ENCODE data around the gene LRP1B. TPM values are rescaled to one million over a fixed set of nuclear protein-coding genes. Genes with fewer than 3 reads are reported as not detected.

Gene LRP1B
- total and polyA plus RNA-seq, 2 donors (not counting 1 experiment from before 2014, with no cell fraction given): not detected

DNA sequence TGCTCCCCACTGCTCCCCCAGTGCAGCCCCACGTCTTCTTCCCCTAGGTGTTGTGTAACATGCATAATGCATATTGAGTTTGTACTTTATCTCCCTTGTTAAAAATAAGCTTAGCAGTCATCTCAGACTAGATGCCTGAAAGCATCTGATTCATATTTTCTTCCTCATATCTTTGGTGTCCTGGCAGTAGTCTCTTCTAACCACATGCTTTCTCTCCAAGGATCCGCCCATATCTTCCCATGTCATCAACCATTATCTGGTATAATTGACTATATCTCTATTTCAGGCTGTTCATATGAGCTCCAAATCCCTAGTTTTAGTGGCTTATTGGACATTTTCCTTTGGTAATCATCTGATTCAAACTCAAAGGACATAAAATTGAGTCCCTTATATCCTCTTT, 426.3 kb downstream of the LRP1B start:
- no peaks in the 10 kb centered on the region for H4K20me1 ChIP-seq (ENCODE audit: control insufficient read depth, insufficient read depth, low read length, poor library complexity, severe bottlenecking)
- H3K4me1 ChIP-seq (ENCODE audit: control insufficient read depth in 2 of 2, insufficient read depth in 2 of 2, low read length in 2 of 2): no peaks in the 10 kb centered on the region
- H3K79me2 ChIP-seq (ENCODE audit: control insufficient read depth, insufficient read depth, low read length): no peaks in the 10 kb centered on the region
- CTCF ChIA-PET: no interaction called here
- H3K9me3 ChIP-seq (ENCODE audit: control extremely low read depth in 1 of 3, control insufficient read depth in 2 of 3, insufficient read depth in 1 of 3, low read length in 2 of 3): no peaks in the 10 kb centered on the region
- no peak overlapping the region for H2AFZ ChIP-seq (ENCODE audit: insufficient read depth, low read depth, low read length, poor library complexity, severe bottlenecking)
- Mint-ChIP-seq H3K9me3 (ENCODE audit: insufficient read depth) (no peaks in the 10 kb centered on the region), H3K4me1 (no peaks in the 10 kb centered on the region), H3K27ac (no peak overlapping the region), H3K4me3 (no peak overlapping the region), H3K27me3 (no peaks in the 10 kb centered on the region)
- WGBS (ENCODE audit: insufficient coverage): no CpG with 5 or more reads among the region's 2 CpGs
- intact Hi-C loops (cut with micrococcal nuclease): no loop called here
- no peak overlapping the region for H3K9ac ChIP-seq (ENCODE audit: low read length)
- DNase-seq (no peak), ATAC-seq (ENCODE audit: low read depth) (no peak)
- POLR2A ChIA-PET: no interaction called here
- no peak for TF ChIP-seq CTCF (IDR thresholded peaks at IDR 0.05)
- TF ChIP-seq EZH2 (IDR thresholded peaks at IDR 0.05; ENCODE audit: borderline replicate concordance, insufficient read depth, low read depth, low read length, poor library complexity, severe bottlenecking): no peak
- no peak overlapping the region for H3K4me2 ChIP-seq (replicated peaks; ENCODE audit: low read depth, low read length, poor library complexity, severe bottlenecking)
- H3K27me3 ChIP-seq (replicated peaks in 1 of 4; ENCODE audit: control extremely low read depth in 1 of 4, control insufficient read depth in 3 of 4, insufficient read depth in 4 of 4, low read length in 3 of 4): no peaks in the 10 kb centered on the region
- H3K4me3 ChIP-seq (ENCODE audit: control extremely low read depth in 1 of 5, extremely low read depth in 1 of 5, insufficient read depth in 1 of 5, low read depth in 2 of 5, low read length in 4 of 5): no peak overlapping the region
- no peaks in the 10 kb centered on the region for H3K36me3 ChIP-seq (replicated peaks in 1 of 2; ENCODE audit: control extremely low read depth in 1 of 2, control insufficient read depth in 1 of 2, extremely low read depth in 1 of 2, insufficient read depth in 2 of 2, low read length in 1 of 2)
- H3K27ac ChIP-seq (ENCODE audit: low read length in 2 of 2): no peak overlapping the region

DNA sequence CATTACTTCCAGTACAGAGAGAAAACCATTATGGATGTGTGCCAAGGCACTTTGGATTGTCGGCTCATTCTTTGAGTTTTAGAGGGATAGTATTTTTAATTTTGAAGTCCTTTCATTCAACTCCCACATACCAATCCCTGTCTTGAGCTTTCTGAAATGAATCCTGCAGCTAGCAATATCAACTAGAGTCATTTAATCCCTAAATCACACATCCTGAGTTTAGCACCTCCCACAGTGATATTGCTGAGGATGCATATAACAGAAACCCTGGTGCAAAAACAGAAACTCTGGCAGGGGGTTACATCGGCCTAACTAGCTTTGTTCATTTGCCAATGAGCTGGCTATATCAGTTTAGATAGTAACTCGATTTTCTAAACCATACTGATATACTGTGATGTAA, 427.3 kb downstream of the LRP1B start:
- Histone ChIP-seq H3K79me2 (ENCODE audit: control insufficient read depth, insufficient read depth, low read length) (no peaks in the 10 kb centered on the region), H3K4me2 (replicated peaks; ENCODE audit: low read depth, low read length, poor library complexity, severe bottlenecking) (no peak overlapping the region), H3K9ac (ENCODE audit: low read length) (no peak overlapping the region), H2AFZ (ENCODE audit: insufficient read depth, low read depth, low read length, poor library complexity, severe bottlenecking) (no peak overlapping the region), H3K4me1 (ENCODE audit: control insufficient read depth in 2 of 2, insufficient read depth in 2 of 2, low read length in 2 of 2) (no peaks in the 10 kb centered on the region), H3K27me3 (replicated peaks in 1 of 4; ENCODE audit: control extremely low read depth in 1 of 4, control insufficient read depth in 3 of 4, insufficient read depth in 4 of 4, low read length in 3 of 4) (no peaks in the 10 kb centered on the region), H3K4me3 (ENCODE audit: control extremely low read depth in 1 of 5, extremely low read depth in 1 of 5, insufficient read depth in 1 of 5, low read depth in 2 of 5, low read length in 4 of 5) (no peak overlapping the region), H4K20me1 (ENCODE audit: control insufficient read depth, insufficient read depth, low read length, poor library complexity, severe bottlenecking) (no peaks in the 10 kb centered on the region), H3K27ac (ENCODE audit: low read length in 2 of 2) (no peak overlapping the region), H3K9me3 (ENCODE audit: control extremely low read depth in 1 of 3, control insufficient read depth in 2 of 3, insufficient read depth in 1 of 3, low read length in 2 of 3) (no peaks in the 10 kb centered on the region), H3K36me3 (replicated peaks in 1 of 2; ENCODE audit: control extremely low read depth in 1 of 2, control insufficient read depth in 1 of 2, extremely low read depth in 1 of 2, insufficient read depth in 2 of 2, low read length in 1 of 2) (no peaks in the 10 kb centered on the region)
- CTCF ChIA-PET: no interaction called here
- no peak overlapping the region for H3K27ac Mint-ChIP-seq
- POLR2A ChIA-PET: no interaction called here
- H3K27me3 Mint-ChIP-seq: no peaks in the 10 kb centered on the region
- ATAC-seq (ENCODE audit: low read depth) (no peak), DNase-seq (no peak)
- intact Hi-C loops (cut with micrococcal nuclease): no loop called here
- no CpG with 5 or more reads among the region's 3 CpGs for WGBS (ENCODE audit: insufficient coverage)
- no peaks in the 10 kb centered on the region for H3K9me3 Mint-ChIP-seq (ENCODE audit: insufficient read depth)
- no peak overlapping the region for H3K4me3 Mint-ChIP-seq
- no peaks in the 10 kb centered on the region for H3K4me1 Mint-ChIP-seq
- TF ChIP-seq CTCF (IDR thresholded peaks at IDR 0.05): no peak
- TF ChIP-seq EZH2 (IDR thresholded peaks at IDR 0.05; ENCODE audit: borderline replicate concordance, insufficient read depth, low read depth, low read length, poor library complexity, severe bottlenecking): no peak
